WTC11 (cell line): ENCODE data around the gene GTPBP3. TPM values are rescaled to one million over a fixed set of nuclear protein-coding genes. Genes with fewer than 3 reads are reported as not detected.

Source experiments
- HMGA2 ChIP-seq: fragments of 250-450 bp; sonication (Bioruptor Pico); IDR thresholded peaks from 2 replicates; pipeline ENCODE4 v1.4.0; 2021; ENCODE audit warnings: mild to moderate bottlenecking, moderate library complexity
- KAT7 ChIP-seq: sonication (generic); formaldehyde crosslinking; IDR thresholded peaks from 2 replicates; pipeline ENCODE4 v1.8.1; 2023; ENCODE audit warnings: missing genetic modification reagents, mild to moderate bottlenecking, borderline replicate concordance
- MXD4 ChIP-seq: fragments of 250-450 bp; sonication (Bioruptor Pico); IDR thresholded peaks from 2 replicates; pipeline ENCODE4 v1.8.0; 2021; ENCODE audit warnings: mild to moderate bottlenecking, moderate library complexity, borderline replicate concordance
- NFATC4 ChIP-seq: fragments of 250-450 bp; sonication (Bioruptor Pico); IDR thresholded peaks from 2 replicates; pipeline ENCODE4 v1.9.0; 2021; ENCODE audit warnings: mild to moderate bottlenecking
- NFYB ChIP-seq: sonication (generic); formaldehyde crosslinking; conservative IDR thresholded peaks from 2 replicates; pipeline ENCODE4 v1.8.0; 2022; ENCODE audit warnings: low read depth, missing genetic modification reagents
- RORB ChIP-seq: fragments of 250-450 bp; sonication (Bioruptor Pico); IDR thresholded peaks from 2 replicates; pipeline ENCODE4 v1.9.0; 2021; ENCODE audit warnings: mild to moderate bottlenecking
- TP53 ChIP-seq: sonication (generic); formaldehyde crosslinking; IDR thresholded peaks from 2 replicates; pipeline ENCODE4 v1.8.1; 2023; ENCODE audit warnings: mild to moderate bottlenecking, missing genetic modification reagents
- ZBTB43 ChIP-seq: sonication (generic); formaldehyde crosslinking; IDR thresholded peaks from 2 replicates; pipeline ENCODE4 v1.8.1; 2023; ENCODE audit warnings: mild to moderate bottlenecking, missing genetic modification reagents
- ZNF219 ChIP-seq: sonication (generic); formaldehyde crosslinking; IDR thresholded peaks from 2 replicates; pipeline ENCODE4 v1.8.0; 2023; ENCODE audit warnings: missing genetic modification reagents, mild to moderate bottlenecking, borderline replicate concordance
- total RNA-seq: library from RNA; stranded (reverse); gene quantifications from 3 replicates; pipeline ENCODE4 v1.2.3, GENCODE V29; 2021
- TF ChIP-seq, protein P1 (sequence below): fragments of 250-450 bp; sonication (Bioruptor Pico); conservative IDR thresholded peaks from 2 replicates; pipeline ENCODE4 v1.9.0; 2021; ENCODE audit warnings: mild to moderate bottlenecking
- TF ChIP-seq, protein P2 (sequence below): sonication (generic); formaldehyde crosslinking; IDR thresholded peaks from 2 replicates; pipeline ENCODE4 v1.8.0; 2023; ENCODE audit warnings: missing genetic modification reagents, mild to moderate bottlenecking, borderline replicate concordance
- TF ChIP-seq, protein P3 (sequence below): fragments of 250-450 bp; sonication (Bioruptor Pico); IDR thresholded peaks from 2 replicates; pipeline ENCODE4 v1.9.0; 2021; ENCODE audit warnings: mild to moderate bottlenecking, borderline replicate concordance
- TF ChIP-seq, protein P4 (sequence below): sonication (generic); formaldehyde crosslinking; IDR thresholded peaks from 2 replicates; pipeline ENCODE4 v1.8.1; 2023; ENCODE audit warnings: mild to moderate bottlenecking, missing genetic modification reagents, moderate library complexity
- TF ChIP-seq, protein P5 (sequence below): sonication (generic); formaldehyde crosslinking; IDR thresholded peaks from 2 replicates; pipeline ENCODE4 v1.8.1; 2023; ENCODE audit warnings: mild to moderate bottlenecking, missing genetic modification reagents, borderline replicate concordance
- TF ChIP-seq, protein P6 (sequence below): fragments of 250-450 bp; sonication (Bioruptor Pico); IDR thresholded peaks from 2 replicates; pipeline ENCODE4 v2.1.2; 2022; ENCODE audit warnings: mild to moderate bottlenecking, moderate library complexity

The GTPBP3 gene
- total RNA-seq, 1 experiment from 2014 or later, result 93.0 TPM

GRCh38 chr19:17327654-17328516 lies 9.5 kb upstream of the GTPBP3 start (continued):
- TF ChIP-seq, protein P1, sequence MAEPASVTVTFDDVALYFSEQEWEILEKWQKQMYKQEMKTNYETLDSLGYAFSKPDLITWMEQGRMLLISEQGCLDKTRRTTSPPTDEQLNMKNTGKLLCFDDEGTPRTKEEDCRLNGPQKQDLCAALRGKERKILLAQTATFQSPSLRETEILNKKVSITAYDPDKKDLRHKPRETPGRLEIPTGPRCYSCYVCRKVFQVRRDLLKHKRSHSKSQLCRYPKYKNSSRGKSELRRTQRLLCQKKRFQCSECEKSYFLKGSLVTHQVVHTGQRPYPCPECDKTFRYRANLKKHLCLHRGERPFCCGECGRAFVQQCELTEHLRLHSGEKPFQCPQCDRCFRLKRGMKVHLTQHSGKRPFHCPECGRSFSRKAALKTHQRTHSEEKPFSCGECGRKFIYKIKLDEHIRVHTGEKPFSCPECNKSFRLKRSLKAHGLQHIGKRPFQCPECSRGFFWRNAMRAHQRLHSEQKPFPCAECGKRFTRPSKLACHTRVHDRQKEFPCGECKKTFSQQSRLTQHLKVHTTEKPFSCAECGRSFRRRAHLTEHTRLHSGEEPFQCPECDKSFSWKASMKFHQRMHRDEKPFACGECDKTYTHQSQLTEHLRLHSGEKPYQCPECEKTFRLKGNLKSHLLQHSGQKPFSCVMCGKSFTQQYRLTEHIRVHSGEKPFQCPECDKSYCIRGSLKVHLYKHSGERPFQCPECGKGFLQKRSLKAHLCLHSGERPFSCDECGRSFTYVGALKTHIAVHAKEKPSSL (CRISPR knock-in tag), result no peak
- TF ChIP-seq MXD4 (CRISPR knock-in tag), result no peak
- TF ChIP-seq, protein P2, sequence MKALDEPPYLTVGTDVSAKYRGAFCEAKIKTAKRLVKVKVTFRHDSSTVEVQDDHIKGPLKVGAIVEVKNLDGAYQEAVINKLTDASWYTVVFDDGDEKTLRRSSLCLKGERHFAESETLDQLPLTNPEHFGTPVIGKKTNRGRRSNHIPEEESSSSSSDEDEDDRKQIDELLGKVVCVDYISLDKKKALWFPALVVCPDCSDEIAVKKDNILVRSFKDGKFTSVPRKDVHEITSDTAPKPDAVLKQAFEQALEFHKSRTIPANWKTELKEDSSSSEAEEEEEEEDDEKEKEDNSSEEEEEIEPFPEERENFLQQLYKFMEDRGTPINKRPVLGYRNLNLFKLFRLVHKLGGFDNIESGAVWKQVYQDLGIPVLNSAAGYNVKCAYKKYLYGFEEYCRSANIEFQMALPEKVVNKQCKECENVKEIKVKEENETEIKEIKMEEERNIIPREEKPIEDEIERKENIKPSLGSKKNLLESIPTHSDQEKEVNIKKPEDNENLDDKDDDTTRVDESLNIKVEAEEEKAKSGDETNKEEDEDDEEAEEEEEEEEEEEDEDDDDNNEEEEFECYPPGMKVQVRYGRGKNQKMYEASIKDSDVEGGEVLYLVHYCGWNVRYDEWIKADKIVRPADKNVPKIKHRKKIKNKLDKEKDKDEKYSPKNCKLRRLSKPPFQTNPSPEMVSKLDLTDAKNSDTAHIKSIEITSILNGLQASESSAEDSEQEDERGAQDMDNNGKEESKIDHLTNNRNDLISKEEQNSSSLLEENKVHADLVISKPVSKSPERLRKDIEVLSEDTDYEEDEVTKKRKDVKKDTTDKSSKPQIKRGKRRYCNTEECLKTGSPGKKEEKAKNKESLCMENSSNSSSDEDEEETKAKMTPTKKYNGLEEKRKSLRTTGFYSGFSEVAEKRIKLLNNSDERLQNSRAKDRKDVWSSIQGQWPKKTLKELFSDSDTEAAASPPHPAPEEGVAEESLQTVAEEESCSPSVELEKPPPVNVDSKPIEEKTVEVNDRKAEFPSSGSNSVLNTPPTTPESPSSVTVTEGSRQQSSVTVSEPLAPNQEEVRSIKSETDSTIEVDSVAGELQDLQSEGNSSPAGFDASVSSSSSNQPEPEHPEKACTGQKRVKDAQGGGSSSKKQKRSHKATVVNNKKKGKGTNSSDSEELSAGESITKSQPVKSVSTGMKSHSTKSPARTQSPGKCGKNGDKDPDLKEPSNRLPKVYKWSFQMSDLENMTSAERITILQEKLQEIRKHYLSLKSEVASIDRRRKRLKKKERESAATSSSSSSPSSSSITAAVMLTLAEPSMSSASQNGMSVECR (CRISPR knock-in tag), result no peak; the same call in 1 of the 2 replicates
- no peak for TF ChIP-seq ZNF219 (CRISPR knock-in tag)
- TF ChIP-seq, protein P3, sequence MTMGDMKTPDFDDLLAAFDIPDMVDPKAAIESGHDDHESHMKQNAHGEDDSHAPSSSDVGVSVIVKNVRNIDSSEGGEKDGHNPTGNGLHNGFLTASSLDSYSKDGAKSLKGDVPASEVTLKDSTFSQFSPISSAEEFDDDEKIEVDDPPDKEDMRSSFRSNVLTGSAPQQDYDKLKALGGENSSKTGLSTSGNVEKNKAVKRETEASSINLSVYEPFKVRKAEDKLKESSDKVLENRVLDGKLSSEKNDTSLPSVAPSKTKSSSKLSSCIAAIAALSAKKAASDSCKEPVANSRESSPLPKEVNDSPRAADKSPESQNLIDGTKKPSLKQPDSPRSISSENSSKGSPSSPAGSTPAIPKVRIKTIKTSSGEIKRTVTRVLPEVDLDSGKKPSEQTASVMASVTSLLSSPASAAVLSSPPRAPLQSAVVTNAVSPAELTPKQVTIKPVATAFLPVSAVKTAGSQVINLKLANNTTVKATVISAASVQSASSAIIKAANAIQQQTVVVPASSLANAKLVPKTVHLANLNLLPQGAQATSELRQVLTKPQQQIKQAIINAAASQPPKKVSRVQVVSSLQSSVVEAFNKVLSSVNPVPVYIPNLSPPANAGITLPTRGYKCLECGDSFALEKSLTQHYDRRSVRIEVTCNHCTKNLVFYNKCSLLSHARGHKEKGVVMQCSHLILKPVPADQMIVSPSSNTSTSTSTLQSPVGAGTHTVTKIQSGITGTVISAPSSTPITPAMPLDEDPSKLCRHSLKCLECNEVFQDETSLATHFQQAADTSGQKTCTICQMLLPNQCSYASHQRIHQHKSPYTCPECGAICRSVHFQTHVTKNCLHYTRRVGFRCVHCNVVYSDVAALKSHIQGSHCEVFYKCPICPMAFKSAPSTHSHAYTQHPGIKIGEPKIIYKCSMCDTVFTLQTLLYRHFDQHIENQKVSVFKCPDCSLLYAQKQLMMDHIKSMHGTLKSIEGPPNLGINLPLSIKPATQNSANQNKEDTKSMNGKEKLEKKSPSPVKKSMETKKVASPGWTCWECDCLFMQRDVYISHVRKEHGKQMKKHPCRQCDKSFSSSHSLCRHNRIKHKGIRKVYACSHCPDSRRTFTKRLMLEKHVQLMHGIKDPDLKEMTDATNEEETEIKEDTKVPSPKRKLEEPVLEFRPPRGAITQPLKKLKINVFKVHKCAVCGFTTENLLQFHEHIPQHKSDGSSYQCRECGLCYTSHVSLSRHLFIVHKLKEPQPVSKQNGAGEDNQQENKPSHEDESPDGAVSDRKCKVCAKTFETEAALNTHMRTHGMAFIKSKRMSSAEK (CRISPR knock-in tag), result no peak
- TF ChIP-seq, protein P4, sequence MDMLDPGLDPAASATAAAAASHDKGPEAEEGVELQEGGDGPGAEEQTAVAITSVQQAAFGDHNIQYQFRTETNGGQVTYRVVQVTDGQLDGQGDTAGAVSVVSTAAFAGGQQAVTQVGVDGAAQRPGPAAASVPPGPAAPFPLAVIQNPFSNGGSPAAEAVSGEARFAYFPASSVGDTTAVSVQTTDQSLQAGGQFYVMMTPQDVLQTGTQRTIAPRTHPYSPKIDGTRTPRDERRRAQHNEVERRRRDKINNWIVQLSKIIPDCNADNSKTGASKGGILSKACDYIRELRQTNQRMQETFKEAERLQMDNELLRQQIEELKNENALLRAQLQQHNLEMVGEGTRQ, result no peak
- no peak for TF ChIP-seq TP53 (CRISPR knock-in tag)
- no peak for TF ChIP-seq NFATC4 (CRISPR knock-in tag)
- TF ChIP-seq KAT7, result no peak
- TF ChIP-seq, protein P5, sequence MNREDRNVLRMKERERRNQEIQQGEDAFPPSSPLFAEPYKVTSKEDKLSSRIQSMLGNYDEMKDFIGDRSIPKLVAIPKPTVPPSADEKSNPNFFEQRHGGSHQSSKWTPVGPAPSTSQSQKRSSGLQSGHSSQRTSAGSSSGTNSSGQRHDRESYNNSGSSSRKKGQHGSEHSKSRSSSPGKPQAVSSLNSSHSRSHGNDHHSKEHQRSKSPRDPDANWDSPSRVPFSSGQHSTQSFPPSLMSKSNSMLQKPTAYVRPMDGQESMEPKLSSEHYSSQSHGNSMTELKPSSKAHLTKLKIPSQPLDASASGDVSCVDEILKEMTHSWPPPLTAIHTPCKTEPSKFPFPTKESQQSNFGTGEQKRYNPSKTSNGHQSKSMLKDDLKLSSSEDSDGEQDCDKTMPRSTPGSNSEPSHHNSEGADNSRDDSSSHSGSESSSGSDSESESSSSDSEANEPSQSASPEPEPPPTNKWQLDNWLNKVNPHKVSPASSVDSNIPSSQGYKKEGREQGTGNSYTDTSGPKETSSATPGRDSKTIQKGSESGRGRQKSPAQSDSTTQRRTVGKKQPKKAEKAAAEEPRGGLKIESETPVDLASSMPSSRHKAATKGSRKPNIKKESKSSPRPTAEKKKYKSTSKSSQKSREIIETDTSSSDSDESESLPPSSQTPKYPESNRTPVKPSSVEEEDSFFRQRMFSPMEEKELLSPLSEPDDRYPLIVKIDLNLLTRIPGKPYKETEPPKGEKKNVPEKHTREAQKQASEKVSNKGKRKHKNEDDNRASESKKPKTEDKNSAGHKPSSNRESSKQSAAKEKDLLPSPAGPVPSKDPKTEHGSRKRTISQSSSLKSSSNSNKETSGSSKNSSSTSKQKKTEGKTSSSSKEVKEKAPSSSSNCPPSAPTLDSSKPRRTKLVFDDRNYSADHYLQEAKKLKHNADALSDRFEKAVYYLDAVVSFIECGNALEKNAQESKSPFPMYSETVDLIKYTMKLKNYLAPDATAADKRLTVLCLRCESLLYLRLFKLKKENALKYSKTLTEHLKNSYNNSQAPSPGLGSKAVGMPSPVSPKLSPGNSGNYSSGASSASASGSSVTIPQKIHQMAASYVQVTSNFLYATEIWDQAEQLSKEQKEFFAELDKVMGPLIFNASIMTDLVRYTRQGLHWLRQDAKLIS, result no peak; the same call in 1 of the 2 replicates
- TF ChIP-seq, protein P6, sequence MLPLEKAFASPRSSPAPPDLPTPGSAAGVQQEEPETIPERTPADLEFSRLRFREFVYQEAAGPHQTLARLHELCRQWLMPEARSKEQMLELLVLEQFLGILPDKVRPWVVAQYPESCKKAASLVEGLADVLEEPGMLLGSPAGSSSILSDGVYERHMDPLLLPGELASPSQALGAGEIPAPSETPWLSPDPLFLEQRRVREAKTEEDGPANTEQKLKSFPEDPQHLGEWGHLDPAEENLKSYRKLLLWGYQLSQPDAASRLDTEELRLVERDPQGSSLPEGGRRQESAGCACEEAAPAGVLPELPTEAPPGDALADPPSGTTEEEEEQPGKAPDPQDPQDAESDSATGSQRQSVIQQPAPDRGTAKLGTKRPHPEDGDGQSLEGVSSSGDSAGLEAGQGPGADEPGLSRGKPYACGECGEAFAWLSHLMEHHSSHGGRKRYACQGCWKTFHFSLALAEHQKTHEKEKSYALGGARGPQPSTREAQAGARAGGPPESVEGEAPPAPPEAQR (CRISPR knock-in tag), result no peak
- no peak for TF ChIP-seq RORB (CRISPR knock-in tag)
- TF ChIP-seq NFYB (CRISPR knock-in tag), result no peak
- TF ChIP-seq HMGA2 (CRISPR knock-in tag), result no peak
- TF ChIP-seq ZBTB43 (CRISPR knock-in tag), result no peak
